NCI-H146 treated with DMSO at 0.1 percent for 48 hours (cell line): ENCODE results near the gene TGM2.
A peak's percentile ranks its signal among the peaks of the same experiment; 100 is the strongest.

Source experiments
- DNase-seq: peaks from one replicate; lab custom pipeline; 2025; ENCODE audit not compliant: unreplicated experiment; lab: John Stamatoyannopoulos, UW

The TGM2 gene

DNA sequence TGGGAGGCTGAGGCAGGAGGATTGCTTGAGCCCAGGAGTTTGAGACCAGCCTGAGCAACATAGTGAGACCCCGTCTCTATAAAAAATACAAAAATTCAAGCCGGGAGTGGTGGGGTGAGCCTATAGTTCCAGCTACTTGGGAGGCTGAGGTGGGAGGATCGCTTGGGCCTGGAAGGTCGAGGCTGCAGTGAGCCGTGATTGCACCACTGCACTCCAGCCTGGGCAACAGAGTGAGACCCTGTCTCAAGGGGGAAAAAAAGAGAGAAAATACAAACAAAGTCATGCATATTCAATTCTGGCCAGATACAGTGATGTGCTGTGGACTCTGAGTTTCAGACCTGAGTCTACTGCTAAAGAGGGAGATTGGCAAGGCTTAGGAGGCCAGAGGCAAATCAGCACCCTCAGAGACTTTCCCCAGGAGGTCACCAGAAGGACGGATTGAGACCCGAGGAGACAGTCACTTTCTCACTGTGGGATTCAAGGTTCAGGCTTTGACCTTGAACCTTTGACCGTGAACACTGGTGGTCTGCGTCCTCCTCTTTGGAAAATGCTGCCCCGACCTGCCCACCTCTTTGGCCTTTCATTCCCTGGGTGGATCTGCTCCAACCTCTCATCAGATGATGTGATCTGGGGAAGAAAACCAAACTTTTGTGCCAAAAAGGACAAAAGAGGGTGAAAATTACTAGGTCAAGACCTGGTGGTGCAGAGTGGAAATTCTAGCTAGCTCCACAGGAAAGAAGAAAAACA lies 31.2 kb downstream of the TGM2 start:
- no peak for DNase-seq

DNA sequence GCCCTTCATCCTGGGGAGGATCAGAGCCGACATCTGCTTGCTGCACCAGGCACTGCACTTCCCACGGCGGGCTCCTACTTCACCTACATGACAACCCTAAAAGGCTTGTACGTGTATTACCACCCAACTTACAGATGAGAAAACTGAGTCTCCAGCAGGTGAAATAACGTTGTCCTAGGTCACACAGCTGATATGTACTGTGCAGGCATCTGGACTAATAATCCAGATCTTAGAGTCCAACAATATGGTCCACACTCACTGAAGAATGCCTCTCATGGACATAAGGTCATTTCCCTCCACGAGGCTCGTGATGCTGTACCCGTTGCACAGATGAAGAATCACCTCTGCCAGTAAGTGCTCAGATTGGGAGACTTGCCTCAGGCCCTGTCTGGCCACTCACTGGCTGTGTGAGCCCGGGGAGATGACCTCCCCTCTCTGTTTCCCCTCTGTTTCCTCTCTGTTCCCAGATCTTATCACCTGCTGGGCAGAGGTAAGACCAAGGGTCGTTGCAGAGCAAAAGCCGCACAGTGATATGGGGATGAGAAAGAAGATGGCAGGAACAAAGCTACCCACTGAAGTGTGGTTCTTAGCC lies 32.1 kb downstream of the TGM2 start:
- no peak for DNase-seq

DNA sequence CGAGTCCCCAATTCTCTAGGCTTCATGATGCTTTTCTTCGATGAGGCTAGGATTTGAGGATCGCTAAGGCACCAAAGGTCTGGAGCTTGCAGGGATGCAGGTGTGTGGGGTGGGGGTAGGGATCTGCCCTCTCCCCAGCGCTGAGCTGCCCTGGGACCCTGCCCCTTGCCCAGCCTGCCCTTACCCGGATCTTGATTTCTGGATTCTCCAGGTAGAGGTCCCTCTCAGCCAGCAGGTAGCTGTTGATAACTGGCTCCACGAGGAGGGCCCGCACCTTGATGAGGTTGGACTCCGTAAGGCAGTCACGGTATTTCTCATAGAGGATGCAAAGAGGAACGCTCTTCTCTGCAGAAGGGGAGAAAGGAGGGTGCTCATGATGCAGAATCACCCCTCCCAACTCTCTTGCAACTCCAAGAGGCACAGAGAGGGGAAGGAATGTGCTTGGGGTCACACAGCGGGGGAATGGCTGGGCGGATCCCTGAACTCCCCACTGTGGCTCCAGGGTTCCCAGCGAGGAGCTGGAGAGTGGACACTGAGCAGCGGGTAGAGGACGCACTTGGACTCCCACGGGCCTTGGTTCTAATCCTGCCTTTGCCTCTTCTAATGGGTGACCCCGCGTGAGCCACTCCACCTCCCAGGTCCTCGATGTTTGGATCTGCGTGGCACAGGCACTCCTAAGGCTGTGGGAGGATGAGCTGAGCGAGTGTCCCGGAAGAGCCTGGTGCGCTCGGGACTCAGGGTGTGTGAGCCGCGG lies 32.7 kb downstream of the TGM2 start:
- no peak for DNase-seq

- DNase-seq = peak; percentile 80
These were observed 33.4 kb downstream of the TGM2 start for GRCh38 chr20:38131588-38132121.

GRCh38 chr20:38130687-38131587 lies 34.1 kb downstream of the TGM2 start:
- DNase-seq = no peak

DNA sequence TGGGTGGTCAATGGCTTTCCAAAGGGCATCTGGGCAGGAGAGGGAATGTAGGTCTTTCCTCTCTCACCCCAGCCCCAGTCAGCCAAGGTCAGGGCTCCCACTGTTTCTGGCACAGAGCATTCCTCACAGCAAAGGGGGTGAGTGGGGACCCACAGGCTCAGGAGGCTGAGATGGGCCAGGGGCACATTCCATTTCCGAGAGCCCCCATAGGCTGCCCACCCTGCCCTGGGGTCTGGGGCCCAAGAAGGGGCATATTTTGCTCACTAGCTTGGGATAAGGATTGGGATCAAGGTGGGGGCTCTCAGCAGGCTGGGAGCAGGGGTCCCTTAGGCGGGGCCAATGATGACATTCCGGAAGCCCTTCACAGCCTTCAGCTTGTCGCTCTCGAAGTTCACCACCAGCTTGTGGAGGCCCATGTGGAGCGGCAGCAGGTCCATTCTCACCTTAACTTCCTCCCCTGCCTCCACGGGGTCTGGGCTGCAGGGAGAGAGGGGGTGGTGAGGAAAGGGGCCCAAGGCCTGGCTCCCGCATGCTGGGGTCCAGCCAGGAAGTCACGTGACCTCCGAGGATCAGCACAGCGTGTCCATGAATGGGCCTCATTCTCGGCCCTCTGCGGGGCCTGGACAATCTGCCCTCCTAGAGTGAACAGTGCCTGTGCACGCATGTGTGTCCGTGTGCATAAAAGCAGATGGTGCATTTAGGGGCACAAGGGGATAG lies 35.0 kb downstream of the TGM2 start:
- DNase-seq = no peak

DNA sequence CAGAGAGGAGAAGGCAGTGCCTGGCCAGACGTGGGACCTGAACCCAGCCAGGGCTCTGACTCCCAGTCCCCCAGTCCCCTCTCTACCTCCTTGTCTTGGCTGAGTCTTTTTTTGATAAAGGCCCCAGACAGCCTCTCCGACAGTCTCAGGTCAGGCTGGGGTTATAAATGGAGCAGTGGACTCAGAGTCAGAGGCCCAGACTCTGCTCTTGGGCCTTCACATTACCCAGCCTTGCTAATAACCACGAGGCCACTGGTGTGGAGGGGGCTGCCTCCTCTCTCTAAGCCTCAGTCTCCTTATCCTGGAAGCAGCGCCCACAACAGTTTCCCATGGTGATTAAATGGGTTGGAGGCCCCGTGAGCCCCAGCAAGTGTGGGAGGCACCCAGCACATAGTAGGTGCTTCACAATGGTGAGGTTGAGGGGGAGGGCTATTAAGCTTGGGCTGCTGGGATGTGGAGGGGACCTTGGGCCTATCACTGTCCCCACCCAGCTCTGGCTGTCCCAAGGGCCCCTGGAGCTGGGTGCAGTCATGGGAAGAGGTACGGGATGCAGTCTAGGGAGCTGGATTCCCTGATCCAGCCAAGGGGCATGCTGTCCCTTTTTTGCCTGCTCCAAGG lies 35.7 kb downstream of the TGM2 start:
- DNase-seq = no peak

- DNase-seq = no peak
These were observed 36.4 kb downstream of the TGM2 start for GRCh38 chr20:38128691-38129090.

DNA sequence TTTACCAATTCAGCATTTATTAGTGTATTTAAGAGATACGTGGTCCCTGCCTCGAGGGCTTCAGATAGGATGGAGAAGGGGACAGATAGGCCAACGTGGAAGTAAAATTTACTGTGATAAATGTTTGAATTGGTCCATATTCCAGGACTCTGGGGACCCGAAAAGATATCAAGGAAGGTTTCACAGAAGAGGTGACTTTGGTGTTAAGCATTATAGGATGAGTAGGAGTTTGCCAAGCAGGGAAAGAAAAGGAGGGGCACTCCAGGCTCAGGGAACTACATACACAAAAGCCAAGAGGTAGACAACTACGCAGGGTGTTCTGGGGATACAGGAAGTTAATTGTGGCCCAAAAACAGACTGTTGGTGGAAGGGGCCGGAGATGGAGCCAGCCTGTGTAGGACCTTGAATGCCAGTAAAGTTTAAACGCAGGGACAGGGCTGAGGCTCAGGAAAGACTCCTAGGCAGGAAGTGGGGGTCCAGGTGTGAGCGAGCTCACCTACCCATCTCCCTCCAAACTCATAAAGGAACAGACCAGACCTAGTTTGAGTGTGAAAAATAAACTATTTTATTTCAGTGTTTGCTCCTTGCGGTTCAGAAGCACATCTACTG lies 37.0 kb downstream of the TGM2 start:
- DNase-seq = no peak

DNA sequence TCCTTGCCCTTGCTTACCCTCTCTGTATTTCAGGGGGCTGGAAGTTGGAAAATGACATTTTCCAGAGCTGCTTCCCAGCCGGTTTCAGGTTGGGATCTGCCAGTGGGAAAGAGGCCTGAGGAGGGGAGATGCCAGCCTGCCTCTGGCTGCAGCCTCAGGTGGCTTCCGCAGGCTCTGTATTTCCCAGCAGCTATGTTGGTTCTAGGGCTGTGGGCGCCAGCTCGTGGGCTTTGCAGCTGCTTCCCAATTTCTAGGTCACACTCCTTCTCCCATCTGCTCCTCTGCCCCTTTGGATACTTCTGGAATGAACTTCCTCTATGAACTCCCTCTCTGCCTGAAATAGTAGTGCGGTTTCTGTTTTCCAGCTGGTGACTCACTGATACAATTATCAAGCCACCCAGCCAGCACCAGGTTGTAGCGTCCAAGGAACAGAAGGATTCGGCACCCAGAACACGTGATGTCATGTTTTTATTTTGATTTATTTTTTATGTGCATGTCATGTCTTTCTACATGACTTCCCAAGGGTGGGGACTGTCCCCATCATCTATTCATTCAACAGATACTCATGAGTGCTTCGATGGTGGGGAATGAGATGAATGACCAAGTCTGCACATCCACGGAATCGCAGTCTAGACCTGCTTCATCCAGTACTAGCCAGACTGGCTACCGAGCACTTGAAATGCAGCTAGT lies 38.0 kb downstream of the TGM2 start:
- DNase-seq = no peak

- no peak for DNase-seq
These were observed 38.7 kb downstream of the TGM2 start for GRCh38 chr20:38126146-38126921.

- peak; percentile 70 for DNase-seq
These were observed 39.7 kb downstream of the TGM2 start for GRCh38 chr20:38125157-38126056.

DNA sequence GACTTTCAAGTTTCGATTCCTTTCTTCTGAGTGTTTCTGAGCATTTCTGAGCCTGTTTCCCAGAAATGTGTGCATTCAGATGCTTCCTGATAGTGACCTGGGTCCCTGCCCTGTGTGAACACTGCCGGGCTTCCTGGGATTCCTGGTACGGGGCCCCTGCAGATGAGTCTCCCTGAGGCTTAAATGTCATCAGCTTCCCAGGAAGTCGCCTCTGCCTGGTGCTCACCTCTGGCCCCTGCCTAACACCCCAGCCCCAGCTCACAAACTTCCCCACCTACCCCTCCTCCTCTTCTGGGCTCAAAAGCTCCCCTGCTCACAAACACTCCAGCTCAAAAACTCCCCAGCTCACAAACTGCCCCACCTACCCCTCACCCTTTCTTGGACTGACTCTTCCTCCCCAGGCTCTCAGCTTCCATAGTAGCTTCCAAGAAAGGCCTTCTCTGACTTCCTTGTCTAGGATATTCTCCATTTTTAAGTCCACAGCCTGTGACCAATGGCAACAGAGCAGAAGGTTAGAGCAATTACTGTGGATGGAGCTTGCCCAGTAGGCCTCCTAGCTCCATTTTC lies 42.0 kb downstream of the TGM2 start:
- no peak for DNase-seq

DNA sequence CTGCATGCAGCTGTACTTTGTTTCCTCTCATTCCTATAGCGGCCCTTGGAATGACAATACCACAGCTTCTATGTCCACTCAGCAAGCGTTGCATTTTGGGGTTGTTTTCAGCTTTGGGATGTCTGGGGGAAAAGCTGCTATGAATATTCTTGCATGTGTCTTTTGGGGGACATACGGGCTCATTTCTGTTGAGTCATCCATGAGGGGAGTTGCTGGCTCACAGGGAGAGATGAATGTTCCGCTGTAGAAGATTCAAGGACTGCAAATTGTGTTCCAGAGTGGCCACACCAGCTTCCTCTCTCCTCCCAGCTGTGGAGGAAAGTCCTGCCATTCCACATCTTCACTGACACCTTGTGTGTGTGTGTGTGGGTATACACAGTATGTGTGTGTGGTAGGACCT lies 43.3 kb downstream of the TGM2 start:
- no peak for DNase-seq

GRCh38 chr20:38120625-38120988 lies 44.5 kb downstream of the TGM2 start:
- no peak for DNase-seq

- no peak for DNase-seq
These were observed 45.6 kb downstream of the TGM2 start for GRCh38 chr20:38119446-38119845.

GRCh38 chr20:38117635-38118034 lies 47.4 kb downstream of the TGM2 start:
- DNase-seq = no peak
